Pons (tissue), 1 donor: Measurements from ENCODE around the gene CDH13.

Experiments
- DNase-seq: peaks from one replicate; pipeline ENCODE4 v3.0.0-alpha.2; 2016; ENCODE audit warnings: low spot score

Gene CDH13

GRCh38 chr16:83808573-83809014 is 1181.8 kb downstream of the CDH13 start:
- peak; percentile 15 for DNase-seq

- no peak for DNase-seq
Measured at GRCh38 chr16:83809092-83809491, 1182.3 kb downstream of the CDH13 start.

GRCh38 chr16:83810901-83811300 is 1184.1 kb downstream of the CDH13 start:
- DNase-seq = no peak

GRCh38 chr16:83813823-83814658 is 1187.3 kb downstream of the CDH13 start:
- no peak for DNase-seq

GRCh38 chr16:83814659-83814985 is 1187.9 kb downstream of the CDH13 start:
- DNase-seq = no peak

GRCh38 chr16:83817022-83817421 is 1190.3 kb downstream of the CDH13 start:
- no peak for DNase-seq

GRCh38 chr16:83818276-83818675 is 1191.5 kb downstream of the CDH13 start:
- no peak for DNase-seq

- no peak for DNase-seq
Measured at GRCh38 chr16:83819361-83819760, 1192.6 kb downstream of the CDH13 start.

- peak; percentile 76 for DNase-seq
Measured at GRCh38 chr16:83826146-83826913, 1199.6 kb downstream of the CDH13 start.

GRCh38 chr16:83830091-83830768 is 1203.5 kb downstream of the CDH13 start:
- DNase-seq = no peak

- DNase-seq = no peak
Measured at GRCh38 chr16:83830769-83831455, 1204.1 kb downstream of the CDH13 start.

GRCh38 chr16:83831456-83831987 is 1204.8 kb downstream of the CDH13 start:
- no peak for DNase-seq

GRCh38 chr16:83833921-83834320 is 1207.2 kb downstream of the CDH13 start:
- no peak for DNase-seq

- DNase-seq = no peak
Measured at GRCh38 chr16:83835586-83836566, 1209.1 kb downstream of the CDH13 start.

GRCh38 chr16:83837566-83837965 is 1210.8 kb downstream of the CDH13 start:
- DNase-seq = no peak

- no peak for DNase-seq
Measured at GRCh38 chr16:83838151-83838550, 1211.4 kb downstream of the CDH13 start.

GRCh38 chr16:83839561-83839960 is 1212.8 kb downstream of the CDH13 start:
- DNase-seq = no peak

- DNase-seq = no peak
Measured at GRCh38 chr16:83840060-83840617, 1213.4 kb downstream of the CDH13 start.

GRCh38 chr16:83842291-83842690 is 1215.5 kb downstream of the CDH13 start:
- DNase-seq = no peak
